T-helper 1 cell (primary cell): ENCODE results near the gene SLC19A3.
"Not testable (repeated sequence)": the region's sequence is repeated elsewhere in the genome, so short reads cannot be mapped to it uniquely, and the experiment has no call there.

Experiments used
- DNase-seq, 5 donors: peaks; one replicate each; pipeline ENCODE4 v3.0.0-alpha.2; 2012 to 2020

The SLC19A3 gene

DNA sequence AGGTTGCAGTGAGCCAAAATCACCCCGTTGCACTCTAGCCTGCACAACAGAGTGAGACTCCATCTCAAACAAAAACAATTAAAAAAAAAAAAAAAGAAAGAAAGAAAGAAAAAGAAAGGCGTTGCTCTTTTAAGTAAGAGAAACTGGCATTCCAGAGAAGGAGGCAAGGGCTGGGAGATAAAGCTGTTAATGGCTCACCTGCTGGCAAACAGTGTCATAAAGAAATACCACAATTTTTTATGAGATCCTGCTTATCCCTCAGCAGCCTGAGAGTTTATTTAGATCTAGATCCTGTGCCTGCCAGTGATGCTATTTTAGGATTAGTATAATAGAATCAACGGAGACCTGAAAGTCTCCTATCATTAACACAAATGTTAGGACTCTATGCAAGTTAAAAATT lies 16.3 kb downstream of the SLC19A3 start:
- no peak for DNase-seq

DNA sequence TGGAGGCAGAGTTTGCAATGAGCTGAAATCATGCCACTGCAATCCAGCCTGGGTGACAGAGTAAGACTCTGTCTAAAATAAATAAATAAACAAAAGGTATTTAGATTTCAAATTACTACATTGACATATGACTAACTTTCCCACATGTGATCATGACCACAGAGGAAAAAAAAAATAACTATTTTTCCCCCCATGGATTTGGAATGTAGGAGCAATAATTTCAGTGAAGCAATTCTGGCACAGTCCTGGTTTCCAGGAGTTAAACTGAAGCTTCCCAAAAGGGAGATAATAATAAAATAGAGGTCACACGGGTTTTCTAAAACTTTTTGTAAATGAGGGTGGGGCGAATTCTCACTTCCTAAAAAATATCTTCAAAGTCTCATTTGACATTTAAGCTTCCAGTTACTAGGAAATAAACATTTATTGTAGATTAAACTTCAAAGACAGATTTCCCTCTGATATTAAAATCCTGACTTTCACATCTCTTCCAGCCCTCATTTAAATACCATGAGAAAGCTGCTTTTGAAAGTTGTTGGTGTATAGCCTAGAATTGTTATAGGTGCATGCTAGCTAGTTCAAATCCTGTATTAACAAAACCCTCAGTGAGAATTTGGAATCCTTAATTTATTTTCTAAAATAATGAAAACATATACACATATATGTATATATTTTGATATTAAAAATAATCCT lies 20.7 kb downstream of the SLC19A3 start:
- no peak for DNase-seq

DNA sequence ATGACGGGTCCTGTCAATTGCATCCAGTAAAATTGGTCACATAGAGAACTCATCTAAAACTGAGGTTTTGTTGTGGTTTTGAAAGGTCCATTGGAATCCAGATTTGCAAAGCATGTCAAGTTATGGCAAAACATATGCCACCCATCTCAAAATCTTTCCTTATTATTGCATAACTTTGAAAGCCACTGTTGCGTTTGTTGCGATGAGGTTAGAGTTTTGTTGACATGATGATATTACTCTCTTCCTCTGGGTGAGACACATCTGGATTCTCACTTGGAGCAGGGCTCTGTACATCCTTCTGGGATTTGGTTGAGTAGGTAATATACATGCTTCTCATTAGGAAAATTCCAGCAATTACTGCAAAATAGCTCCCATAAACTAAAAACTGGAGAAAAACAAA lies 30.6 kb downstream of the SLC19A3 start:
- DNase-seq = no peak

DNA sequence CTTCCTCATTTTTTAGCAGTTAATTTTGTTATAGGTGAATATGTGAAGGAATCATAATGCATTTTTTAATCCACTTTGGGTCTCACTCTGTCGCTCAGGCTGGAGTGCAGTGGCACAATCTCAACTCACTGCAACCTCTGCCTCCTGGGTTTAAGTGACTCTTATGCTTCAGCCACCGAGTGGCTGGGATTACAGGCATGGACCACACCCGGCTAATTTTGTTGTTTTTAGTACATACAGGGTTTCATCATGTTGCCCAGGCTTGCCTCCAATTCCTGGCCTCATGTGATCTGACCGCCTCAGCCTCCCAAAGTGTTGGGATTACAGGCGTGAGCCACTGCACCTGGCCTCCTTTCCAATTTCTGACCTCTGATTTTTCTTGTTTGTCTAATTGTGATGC lies 33.6 kb downstream of the SLC19A3 start:
- no peak for DNase-seq

DNA sequence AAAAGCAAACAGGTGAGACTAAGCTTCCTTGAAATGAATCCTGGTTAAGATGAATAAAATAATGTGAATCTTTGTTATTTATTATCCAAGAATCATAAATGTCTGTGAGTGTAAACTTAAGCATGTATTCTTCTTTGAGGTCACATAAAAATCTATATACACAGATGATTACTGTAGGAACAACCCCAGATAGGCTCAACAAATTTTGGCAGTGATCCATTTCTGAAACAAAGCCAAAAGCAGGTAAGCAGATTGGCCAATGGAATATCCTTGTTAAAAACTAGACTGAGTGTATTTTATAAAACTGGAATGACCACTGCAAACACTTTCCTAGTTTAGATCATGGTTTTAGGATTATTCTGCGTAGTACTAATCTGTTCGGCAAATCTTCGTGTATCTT lies 39.9 kb downstream of the SLC19A3 start:
- no peak for DNase-seq

DNA sequence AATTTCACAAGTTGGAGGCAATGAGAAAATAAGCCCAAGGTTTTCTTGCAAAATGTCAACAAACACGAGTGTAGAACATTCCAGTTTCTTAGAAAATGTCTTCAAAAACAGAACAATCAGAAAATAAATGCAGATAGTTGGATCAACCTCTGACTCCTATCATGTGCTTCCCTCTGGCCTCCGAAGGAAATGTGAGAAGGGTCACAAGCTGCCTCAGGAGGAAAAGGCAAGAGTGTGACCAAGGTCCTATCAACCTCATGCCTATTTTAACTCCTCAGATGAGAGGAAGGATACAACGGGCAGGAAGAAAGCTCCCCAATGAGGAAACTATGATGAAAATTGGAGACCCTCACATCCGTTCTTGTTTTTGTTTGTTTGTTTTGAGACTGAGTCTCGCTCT lies 43.3 kb downstream of the SLC19A3 start:
- DNase-seq = no peak

DNA sequence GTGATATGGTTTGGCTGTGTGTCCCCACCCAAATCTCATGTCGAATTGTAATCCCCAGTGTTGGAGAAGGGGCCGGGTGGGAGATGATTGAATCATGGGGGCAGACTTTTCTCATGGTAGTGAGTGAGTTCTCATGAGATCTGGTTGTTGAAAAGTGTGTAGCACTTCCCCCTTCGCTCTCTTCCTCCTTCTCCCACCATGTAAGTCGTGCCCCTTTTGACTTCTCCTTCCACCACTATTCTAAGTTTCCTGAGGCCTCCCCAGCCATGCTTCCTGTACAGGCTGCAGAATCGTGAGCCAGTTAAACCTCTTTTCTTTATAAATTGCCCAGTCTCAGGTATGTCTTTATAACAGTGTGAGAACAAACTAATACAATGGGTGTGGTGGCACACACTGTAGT lies 44.2 kb downstream of the SLC19A3 start:
- DNase-seq = not testable (repeated sequence)

DNA sequence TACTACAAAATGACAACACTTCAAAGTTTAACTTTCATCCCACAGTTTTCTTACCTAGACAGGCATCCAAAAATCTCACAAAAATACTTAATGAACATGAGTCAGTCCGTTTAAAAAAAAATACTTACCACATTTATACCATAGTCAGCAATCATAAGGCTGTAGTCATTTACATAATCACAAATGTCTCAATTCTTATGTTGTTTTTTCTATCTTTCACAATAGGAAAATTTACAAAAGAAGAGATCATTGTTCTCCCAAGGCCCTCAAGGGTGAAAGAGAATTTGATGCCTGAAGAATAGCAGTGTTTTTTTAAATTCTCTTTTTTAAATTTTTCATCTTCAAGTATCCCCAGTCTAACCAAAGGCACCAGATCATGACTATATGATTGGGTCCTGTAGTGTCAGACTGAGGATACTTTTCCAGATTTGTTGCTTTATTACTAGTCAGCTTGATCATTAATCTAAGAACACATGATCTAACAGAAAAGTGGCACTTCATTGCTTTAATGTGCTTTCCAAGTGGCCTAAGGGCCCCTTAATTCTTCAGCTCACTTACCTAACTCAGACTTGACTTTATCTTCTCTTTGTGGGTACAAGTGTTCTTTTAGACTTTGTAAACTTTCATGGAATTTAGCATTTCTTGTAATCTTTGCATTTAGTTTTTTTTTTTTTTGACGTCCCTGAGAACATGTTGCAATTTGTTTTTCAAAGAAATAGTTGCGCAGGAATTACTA lies 46.5 kb downstream of the SLC19A3 start:
- DNase-seq = no peak

DNA sequence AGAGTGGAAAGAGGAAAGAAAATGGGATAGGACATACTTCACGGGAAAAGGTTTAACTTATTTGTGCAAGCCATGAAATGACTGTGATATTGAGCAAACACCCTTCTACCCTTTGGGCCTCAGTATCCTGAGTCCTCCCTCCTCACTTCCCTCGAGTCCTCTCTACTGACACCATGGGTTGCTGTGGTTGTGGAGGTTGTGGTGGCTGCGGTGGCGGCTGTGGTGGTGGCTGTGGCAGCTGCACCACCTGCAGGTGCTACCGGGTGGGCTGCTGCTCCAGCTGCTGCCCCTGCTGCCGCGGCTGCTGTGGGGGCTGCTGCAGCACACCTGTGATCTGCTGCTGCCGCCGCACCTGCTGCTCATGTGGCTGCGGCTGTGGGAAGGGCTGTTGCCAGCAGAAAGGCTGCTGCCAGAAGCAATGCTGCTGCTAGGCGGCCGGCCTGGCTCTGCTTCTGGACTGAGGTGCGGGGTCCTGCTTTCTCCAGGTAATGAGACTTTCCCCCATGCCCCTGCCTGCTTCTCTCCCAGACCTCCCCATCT lies 51.1 kb downstream of the SLC19A3 start, which contains the start of gene SCYGR5:
Gene SCYGR5 (plus strand): TSS at position 174 of the 540 bp plus-strand sequence. CDS start 0 bp downstream, at position 174.
- DNase-seq = not testable (repeated sequence)

DNA sequence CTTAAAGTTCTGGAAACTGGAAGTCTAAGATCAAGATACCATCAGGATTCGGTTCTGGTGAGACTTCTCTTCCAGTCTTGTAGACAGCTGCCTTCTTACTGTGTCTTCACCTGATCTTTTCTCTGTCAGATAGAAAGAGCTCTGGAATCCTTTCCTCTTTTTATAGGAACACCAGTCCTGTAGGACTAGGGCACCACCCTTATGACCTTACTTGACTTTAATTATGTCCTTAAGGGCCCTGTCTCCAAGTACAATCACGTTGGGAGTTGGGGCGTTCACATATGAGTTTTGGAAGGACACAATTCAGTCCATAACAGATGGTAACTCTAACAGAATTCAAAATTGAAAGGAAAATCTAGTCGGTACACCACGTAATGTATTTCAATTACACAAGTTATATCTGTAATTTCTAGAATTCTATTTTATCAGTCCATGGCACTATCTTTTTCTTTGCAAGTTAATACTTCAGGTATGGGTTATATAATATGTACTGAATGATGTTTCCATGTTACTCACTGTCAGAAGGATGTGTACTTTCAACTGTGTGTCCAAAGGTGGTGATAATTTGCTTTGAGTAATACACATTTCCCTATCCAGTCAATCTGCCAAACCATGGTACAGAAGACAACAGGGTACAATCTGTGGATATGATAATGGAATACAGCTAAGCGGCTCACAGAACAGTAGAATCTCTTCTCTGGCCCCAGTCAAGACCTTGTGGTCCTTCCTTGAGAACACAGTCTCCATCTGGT lies 52.5 kb downstream of the SLC19A3 start:
- DNase-seq = no peak

DNA sequence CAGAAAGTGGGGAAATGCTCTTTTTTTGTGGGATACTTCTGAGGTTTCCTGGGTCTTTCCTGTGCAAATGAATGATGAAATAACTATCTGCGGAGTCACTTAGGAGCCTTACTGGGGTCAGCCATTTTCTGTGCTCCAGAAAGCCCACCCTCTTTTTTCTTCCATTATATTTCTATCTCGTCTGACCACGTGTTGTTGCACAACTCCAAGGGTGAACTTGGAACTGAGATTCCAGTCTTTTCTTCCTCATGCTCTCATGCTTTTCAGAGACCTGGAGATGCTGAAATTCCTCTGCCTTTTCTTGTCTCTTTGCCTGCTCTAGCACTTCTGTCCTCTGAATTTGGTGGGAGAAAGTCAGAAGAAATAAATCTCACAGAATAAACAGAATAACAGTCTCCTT lies 56.0 kb downstream of the SLC19A3 start:
- no peak for DNase-seq

DNA sequence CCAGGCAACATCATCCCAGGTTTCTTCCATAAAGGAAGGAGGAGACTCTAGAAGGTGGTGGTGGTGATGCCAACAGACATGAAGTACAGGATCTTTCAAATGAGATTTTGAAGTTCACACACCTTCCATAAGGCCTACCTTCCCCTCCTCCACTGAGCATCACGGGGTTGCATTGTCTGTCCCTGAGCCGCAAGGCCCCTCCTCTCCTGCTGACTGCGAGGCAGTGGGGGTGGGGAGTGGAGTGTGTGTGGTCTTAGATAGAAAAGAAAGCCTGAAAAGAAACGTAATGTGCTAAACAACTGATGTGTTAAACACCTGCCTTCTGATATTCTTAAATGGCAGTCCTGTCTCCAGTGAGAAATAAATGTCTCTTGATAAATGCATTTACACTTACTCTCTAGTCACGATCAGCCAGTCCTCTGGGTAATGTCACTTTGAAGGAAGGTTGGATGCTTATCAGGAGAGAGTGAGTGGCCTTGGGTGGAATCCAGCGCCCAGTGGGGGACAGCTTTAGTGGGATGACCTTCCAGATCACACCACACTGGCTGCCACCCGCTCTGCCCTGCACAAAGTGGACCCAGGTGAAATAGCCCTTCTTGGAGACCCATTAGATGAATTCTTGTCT lies 56.7 kb downstream of the SLC19A3 start:
- no peak for DNase-seq

DNA sequence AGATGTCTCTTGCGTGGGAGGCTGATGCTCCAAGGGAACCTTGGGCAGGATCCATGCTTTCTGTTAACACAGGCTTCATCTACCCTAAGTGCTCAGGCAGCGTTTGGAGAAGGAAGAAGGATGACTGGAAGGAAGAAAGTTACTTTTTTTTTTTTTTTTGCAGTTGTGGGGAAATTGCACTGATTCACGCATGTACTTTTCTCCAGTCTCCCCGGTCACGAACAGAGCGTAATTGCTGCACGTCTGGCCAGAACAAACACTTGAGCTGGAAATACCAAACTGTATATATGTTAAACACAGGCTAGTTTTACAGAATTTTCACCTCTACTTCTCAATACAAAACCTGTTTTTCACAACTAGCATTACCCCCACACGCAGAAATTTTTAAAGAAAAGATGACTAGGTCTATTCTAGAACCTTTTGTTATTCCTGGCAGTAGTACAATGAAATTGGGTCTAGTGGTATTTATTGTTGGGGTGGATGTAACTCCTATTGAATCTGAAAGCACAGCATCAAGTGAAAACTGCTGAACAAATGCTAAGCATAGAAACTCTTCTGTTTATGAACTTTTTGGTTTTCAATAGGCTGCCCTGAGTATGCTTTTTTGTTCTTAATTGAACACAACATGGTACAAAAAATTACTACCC lies 60.5 kb downstream of the SLC19A3 start:
- DNase-seq = no peak

DNA sequence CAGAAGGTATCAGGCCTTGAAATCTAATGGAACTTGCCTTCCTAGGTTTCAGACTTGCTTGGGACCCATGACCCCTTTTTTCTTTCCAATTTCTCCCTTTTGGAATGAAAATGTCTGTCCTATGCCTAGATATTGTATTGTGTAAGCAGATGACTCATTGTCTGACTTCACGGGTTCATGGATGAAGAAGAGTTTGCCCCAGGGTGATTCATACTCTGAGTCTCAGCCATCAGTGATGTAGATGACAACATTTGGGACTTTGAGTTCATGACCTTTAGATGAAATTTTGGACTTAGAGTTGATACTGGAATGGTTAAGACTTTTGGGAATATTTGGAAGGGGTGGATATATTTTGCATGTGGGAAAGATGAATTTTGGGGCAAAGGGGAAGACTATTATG lies 62.4 kb downstream of the SLC19A3 start:
- DNase-seq = no peak

DNA sequence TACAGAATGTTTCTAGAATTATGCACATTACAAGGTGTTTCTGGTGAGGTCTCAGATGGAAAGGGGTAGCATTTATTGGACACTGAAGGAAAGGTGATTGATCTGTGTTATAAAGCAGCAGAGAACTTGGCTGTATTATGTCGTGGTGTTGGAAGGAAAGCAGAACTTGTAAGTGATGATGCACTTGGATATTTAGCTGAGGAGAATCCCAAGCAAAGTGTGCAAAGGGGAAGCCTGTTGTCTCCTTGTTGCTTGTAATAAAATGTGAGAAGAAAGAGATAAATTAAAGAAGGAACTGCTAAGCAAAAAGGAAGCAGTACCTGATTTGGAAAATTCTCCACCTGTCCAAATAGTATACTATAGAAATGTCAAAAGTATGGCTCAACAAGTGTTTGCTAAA lies 63.4 kb downstream of the SLC19A3 start:
- no peak for DNase-seq

DNA sequence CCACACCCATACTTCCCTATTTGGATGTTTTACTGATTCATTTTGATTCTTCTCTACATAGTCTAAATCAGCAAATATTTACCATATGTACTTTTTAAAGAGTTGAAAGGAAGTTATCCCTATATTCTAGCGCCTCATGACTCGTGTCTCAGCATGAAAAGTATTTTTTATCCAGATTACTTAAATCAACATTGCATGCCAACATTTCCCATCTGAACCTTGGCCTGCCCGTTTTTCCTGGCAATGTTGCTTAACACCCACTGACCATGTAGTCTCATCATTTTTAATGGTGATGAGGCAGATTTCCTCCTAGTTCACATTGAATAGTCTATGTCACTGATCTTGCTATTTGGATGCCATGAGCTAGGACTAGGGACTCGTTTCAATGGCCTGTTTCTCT lies 64.4 kb downstream of the SLC19A3 start:
- no peak for DNase-seq

DNA sequence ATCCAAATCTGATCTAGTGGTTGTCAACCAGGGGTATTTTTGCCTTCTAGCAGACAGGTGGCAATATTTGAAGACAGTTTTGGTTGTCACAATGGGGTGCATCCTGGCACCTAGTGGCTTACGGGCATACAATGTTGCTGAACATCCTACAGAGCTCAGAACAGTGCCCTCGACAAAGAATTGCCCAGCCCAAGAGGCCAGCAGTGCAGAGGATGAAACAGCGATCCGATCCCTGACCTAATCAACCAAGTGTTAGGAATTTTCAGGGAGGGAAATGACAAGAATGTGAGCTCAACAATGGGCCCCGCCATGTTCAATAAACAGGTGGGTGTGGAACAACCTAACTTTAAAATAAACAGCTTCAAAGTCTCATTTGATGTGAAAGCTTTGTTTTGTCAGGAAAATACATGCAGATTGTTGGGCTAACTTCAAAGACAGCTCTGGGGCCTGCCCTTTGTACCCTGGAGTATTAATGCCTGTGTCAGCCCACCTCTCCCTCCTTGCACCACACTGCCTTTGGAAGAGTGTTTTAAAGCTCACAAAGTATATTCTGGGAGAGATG lies 73.8 kb downstream of the SLC19A3 start:
- DNase-seq = no peak

DNA sequence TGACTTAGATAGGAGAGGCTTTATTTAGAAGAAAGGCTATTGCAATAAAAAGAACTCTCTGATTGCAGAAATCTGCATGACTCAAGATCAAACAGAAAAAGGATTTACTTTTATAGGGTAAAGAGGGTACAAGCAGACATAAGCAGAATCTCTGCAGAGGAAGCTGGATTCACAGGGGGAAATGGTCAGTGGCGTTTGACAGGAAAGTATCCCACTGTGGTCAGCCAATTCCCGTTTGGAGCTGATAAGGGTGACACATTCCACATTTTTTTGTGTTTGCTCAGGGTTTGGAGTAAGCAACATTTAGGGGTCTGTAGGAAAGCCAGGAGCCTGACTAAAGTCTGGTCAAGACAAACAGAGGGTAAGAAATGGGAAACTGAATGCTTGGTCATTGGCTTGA lies 75.2 kb downstream of the SLC19A3 start:
- DNase-seq = no peak

DNA sequence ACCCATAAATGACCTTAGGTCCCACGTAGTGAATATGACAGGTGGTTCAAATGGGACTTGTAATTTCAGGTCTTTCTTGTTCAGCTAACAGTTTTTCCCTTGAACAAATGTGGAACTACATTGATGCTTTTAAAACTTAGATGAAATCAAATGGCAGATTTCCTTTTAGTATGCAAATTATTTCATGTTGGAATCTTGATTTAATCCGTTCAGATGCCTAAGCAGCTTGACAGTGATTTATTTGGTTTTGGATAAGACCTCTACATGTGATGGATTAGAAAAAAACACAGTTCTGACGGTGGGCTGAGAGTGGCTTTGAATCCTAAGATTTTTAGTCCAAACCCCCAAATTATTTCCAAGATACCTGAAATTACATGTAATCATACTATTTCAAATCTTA lies 83.6 kb downstream of the SLC19A3 start:
- no peak for DNase-seq
